Superior temporal gyrus (tissue), 1 donor: ENCODE results near the gene IMMP2L.

Experiments used
- DNase-seq: peaks from one replicate; pipeline ENCODE4 v3.0.0-alpha.2; 2016; ENCODE audit errors: extremely low spot score

Gene IMMP2L

DNA sequence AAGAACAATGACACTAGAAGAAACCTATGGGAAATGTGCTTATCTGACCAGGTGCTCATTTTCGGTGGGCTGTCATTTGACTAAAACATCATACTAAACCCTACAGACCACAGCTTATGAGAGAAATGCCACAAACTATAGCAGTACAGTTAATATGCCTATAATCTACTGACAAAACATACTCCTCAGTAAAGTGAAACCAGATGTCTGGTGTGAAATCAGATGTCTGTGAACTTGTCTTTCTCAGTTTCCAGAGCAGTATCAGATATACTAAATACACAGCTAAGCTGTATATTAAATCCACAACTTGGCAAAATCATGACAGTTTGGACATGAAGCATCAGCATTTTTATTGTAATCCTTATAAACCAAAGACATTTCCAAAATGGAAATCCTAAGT lies 3.3 kb downstream of the IMMP2L start:
- DNase-seq: no peak

DNA sequence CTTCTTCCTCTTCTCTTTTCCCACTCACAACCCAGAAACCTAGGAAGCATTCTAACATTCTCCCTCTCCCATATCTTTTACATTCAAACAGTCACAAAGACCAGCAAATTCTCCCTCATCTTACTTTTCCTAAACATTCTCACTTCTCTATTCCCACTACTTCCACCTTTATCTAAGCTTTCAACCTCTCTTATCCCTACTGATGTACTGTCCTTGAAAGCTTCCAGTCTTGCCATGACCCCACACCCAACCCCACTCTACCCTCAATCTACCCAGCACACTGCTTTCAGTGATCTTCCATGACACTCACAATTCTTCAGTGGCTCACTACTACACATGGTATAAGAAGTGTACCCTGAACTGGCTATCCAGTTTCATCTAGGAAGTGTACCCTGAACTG lies 5.3 kb downstream of the IMMP2L start:
- no peak for DNase-seq

DNA sequence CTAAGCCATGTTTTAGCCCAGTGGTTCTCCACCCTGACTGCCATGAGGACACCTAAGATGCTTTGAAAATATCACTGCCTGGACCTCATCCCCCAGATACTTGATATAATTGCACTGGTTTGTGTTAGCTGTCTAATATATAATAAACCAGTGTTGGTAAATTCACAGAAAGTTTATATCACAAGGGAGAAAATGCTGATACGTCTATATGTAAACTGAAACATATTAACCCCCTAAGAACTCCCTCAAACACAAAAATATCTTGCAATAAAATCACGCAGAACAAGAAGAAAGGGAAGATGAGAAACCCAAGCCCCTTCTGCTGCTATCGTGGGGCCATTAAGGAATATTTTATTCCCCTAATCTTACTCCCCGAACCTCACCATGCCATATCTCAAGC lies 8.2 kb downstream of the IMMP2L start:
- no peak for DNase-seq

DNA sequence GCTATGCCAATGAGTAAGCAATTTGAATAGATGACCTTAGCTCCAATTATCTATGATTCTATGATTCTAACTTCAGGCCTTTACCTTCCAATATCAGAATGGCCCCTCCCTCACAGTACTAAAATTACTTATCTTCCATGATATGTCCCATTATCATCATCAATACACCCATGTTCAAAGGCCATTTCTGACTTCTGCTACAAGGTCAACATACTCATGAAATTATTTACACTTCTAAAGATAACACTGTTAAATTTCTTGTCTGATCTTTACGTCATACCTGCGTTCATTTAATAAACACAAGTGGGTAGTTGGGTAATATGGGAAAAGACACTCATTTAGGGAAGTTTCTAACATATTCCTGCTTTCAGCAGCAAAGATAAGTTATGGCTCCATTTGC lies 21.2 kb downstream of the IMMP2L start:
- DNase-seq: no peak

DNA sequence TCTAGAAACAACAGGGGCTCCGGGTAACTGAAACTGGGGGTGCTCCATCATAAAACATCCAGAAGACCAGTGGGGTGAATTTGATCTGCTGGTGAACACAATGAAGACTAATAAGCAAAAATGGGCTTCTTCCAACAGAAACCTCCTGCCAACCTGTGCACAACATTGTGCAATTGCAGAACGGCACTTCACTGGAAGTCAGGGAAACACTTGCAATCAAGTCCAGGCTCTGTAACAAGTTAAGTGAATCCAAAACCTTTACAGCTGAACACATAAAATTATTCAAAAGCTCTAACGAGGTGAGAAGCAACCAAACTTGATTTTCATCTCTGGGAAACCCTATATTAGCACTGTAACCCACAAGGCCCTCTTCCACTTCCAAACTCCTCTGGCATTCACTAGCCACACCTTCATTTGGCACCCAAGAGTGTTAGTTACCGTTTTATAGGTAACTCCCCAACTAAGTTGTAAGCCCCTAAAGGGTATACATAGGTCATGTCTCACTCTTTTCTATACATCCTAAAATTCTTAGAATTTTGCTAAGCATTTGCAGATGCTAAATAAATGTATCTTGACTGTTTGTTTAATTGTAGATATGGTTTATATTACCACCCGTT lies 22.0 kb downstream of the IMMP2L start:
- no peak for DNase-seq

DNA sequence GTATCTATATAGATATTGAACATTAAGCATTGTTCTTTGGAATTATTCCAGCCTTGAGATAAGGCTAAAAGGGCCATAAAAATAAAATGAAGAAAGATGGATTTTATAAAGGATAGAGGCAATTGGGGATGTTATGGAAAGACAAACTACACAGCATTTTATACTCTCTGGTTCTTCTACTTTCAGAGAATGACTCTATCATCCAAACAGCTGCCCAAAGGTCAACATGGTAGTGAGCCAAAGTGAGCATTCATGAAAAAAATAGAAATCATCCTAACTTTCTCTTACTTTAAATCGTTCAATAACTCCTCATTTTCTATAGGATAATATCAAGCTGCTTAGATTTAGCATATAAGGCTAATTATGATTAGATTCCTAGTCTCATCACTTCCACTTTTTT lies 25.2 kb downstream of the IMMP2L start:
- no peak for DNase-seq

DNA sequence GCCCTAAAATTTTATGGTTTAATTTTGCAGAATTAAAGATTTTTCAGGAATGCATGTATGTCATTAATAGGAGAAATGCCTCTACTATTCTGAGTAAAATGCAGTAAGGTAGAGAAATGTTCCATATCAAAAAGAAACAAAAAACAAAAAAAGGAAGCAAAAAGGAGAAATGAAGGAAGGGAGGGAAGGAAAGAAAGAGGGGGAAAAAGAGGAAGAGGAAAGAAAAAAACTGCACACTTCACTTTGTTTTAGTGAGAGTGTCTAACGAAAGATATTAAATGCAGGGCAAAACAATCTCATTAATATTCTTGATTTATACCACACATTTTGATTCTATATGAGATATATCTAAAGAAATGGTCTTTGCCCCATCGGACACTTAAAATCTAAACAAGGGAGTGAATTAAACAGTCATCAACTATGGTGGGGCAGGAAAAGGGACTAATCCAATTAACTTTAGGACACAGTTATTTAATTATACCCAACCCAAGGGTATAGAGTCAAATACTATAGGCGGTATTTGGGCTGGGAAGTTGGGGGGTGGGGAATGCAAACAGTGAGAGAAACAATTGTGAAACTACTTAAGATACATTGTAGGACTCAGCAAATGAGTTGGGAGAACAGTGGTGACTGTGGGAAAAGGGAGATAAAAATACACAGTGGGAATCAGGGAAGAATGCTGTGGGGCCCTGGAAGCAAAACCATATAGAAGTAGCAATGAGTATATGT lies 27.0 kb downstream of the IMMP2L start:
- no peak for DNase-seq

DNA sequence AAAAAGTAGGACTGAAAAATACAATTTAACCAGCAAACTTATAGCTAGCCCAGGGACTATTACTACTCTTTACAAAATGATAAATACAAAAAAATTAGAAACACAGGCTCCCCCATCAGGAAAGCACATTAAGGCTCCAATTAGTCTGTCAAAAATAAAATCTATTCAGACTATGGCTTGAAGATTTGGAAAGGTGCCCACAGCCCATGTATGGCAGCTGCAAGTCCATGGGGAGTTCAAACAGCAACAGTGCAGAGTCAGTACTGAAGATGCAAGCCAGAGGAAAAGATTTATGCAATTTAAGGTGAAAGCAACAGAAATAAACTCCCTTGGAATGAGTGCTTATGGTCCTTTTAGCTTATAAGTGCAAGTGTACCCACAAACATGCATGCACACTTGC lies 29.7 kb downstream of the IMMP2L start:
- no peak for DNase-seq

DNA sequence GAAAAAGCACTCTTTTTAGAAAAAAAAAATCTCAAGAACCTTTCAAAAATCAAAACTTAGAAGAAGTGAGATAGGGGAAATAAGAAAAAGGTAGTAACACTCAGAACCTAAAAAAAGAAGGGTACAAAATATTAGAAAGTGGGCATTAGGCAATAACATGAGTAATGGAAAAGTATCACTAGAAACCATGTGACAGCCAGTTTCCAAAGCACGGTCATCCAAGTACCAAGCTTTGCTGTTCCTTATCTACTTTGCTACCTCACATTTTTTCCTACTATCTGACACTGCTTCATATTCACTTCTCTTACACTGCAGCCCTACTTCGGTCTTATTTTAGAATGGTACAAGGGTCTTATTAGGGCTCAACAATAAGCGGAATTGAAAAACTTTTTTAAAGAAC lies 30.3 kb downstream of the IMMP2L start:
- no peak for DNase-seq

DNA sequence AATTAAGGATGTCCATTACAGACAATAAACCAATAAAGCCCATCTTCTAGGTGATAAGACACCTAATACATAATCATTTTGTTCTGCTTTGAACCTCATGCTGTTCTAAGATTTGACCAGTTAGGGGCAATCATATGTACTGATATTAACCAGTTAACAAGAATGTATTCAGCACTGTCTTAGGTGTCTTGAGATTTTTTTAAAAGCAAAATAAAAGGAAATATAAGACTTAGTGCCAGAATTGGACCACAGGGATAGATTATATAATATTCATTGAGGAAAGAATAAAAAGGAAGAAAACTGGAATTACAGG lies 32.0 kb downstream of the IMMP2L start:
- no peak for DNase-seq

DNA sequence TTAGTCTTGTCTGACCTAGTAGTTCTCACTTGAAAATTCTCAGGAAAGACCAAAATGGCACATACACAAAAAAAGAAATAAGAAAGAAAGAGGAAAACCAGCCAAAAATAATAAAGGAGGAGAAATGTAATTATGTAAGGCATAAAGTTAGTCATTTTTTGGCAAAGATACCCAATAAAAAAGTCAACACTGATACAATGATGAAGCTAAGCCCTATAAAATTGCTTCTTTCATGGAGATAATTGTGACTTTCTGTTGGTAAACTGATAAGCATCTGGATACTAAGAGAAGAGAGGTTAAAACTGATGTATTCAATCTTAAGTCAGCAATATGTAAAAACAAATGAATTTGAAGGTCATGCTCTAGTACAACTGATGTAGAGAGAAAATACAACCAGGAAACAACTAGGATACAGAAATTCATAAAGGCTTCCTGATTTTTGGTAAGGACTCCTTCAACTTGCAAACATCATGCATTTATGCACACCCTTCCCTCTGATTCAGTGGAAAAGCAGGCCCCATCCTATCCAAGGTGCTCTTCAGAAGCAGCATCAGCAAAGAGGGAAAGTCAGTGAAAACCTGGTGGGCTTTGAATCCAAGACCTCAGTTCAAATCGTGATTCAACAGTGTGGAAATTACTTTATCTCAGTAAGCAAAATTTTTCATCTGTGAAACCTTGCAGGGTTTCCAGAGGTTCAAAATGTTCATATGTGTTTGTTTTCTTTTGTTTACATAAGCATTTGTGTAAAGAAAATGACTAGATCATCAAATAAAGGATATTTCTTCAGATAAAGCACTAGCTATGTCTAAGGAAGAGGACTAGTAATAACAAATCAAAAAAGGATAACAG lies 32.6 kb downstream of the IMMP2L start:
- no peak for DNase-seq

DNA sequence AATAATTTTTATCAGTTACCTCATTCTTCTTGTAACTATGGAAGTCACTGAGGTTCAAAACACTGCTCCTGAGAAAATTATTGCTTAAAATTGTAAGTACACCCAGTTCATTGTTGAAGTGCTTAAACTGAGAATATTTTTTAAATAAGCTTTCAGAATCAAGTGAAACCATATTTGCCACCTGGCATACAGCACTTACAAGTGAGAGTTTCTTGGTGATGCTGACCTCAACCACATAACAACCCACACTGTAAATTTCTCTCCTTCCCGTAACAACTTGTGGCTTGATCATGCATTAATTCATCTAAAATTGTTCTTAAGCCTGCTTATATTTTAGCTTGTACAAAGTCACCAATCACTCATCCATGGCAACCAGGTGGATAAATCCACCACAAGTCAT lies 34.0 kb downstream of the IMMP2L start:
- DNase-seq: no peak

DNA sequence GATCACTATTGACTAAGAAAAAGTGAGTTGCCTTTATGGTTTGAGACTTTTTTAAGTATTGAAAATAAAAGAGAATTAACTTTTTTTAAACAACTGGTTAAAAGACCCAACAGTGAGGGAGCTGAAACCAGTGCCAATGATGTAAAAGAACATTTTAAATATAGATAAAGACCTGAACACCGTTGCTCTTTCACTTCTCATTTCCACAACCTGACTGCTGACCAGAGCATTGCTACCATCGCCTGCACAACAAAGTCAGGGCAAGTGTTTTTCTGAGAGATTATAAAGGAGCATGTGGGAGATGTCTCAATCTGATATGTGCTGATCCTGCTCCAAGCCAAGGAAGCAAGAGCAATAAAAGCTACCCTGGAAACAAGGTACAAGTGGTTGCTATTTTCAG lies 34.7 kb downstream of the IMMP2L start:
- DNase-seq: no peak

DNA sequence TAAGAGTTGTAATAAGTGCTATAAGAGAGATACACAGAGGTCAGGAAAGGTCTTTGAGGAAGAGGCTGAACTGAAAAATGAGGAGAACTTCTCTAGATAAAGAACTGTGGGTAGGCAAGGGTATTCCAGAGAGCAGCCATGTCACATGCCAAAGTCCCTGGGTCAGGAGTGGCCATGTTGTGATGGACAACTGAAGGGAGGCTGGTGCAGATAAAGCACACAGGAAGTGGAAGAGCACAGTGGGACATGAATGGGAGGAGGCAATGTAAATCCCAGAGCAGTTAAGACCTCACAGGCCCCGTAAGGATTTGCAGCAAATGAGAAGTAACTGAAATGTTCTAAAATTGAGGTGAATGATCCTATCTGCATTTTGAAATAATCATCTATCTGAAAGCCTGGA lies 37.2 kb downstream of the IMMP2L start:
- no peak for DNase-seq

DNA sequence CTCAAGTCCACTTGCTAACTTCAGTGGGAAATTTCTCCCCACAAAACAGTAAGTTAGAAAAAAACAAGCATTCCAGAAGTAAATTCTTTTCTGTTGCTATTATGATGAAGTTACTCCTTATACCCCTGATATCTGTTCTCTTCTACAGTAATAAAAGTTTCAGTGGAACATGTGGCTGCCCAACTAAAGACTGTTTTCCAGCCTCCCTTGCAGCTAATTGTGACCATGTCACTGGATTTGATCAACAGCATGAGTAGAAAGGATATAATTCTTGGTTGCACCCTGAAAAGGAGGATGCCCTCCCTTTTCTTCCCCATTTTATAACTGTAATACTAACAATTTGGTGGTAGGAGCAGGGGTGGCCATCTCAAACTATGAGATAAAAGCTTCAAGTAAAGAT lies 40.6 kb downstream of the IMMP2L start:
- no peak for DNase-seq

DNA sequence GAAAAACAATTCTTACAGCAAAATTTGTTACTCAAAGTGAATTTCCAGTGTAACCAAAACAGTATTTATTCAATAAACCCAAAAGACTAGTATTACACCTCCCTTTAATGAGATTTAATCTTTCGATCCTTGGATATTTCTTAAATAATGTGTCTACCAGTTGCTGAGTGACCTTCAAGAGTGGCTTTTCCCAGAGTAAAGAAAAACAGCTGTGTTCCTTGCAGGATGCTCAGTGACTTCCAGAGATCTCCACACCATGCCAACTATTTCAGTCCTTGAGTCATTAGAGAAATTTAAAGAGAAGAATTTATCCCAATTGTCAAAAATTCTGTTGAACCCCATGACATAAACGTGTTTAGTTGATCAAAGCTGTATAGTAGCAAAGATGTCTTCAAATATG lies 44.0 kb downstream of the IMMP2L start:
- no peak for DNase-seq

DNA sequence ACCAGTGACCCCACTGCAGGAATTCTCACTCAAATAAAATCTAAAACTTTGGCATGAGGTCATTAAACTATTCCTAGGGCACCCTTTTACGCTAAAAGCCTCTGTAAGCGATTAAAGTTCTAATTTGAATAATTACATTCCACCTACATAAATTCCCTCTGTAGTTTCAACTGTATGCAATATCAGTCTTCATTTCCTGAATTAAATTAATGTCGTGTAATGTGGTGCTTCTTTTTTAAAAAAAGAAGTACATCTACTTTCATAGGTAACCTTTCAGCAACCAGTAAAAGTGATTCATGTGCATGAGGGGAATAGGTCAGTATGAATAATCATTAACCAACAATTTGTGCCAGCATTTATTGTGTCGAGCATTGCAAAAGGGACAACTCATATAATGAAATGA lies 44.7 kb downstream of the IMMP2L start:
- DNase-seq: no peak

DNA sequence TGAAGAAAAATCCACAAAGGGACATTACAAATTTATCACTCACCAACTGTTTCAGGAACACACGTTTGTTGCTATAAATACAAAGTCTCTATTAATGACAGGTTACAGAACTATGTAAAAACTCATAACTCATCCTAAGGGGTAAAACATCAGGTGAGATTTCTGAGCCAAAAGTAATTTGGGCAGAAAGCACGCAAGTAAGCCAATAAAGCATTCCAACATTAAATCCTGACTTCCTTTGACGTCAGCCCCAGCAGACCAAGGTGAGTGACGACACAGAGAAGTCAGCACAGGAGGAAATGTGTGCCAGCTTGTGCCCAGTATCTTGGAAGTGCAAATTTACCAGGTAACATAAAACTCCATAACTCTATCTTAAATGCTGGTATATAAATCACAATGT lies 45.7 kb downstream of the IMMP2L start:
- DNase-seq: no peak

DNA sequence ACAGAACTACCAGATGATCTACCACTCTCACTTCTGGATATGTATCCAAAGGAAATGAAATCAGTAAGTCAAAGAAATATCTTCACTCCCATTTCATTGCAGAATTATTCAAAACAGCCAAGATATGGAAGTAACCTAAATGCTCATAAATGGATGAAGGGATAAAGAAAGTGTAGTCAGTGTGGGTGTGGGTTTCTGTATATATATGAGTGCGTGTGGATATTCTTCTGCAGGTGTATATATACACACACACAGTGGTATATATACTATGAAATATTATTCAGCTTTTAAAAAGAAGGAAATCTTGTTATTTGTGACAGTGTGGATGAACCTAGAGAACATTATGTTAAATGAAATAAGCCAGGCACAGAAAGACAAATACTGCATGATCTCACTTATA lies 48.7 kb downstream of the IMMP2L start:
- no peak for DNase-seq

DNA sequence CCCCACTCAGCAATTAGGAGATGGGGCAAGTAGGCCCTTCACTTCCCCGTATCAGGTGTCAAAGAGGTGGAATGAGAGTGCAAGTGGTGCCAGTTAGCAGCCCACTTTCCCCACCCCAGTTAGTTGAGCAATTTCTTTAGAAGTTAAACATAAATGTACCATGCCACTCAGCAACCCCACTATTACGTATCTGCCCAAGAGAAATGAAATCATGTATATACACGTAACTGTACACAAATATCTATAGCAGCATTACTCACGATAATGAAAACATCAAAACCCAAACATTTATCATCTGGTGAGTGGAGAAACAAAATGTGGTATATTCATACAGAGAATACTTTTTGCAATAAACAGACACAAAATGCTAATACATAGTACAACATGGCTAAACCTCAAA lies 50.4 kb downstream of the IMMP2L start:
- no peak for DNase-seq

DNA sequence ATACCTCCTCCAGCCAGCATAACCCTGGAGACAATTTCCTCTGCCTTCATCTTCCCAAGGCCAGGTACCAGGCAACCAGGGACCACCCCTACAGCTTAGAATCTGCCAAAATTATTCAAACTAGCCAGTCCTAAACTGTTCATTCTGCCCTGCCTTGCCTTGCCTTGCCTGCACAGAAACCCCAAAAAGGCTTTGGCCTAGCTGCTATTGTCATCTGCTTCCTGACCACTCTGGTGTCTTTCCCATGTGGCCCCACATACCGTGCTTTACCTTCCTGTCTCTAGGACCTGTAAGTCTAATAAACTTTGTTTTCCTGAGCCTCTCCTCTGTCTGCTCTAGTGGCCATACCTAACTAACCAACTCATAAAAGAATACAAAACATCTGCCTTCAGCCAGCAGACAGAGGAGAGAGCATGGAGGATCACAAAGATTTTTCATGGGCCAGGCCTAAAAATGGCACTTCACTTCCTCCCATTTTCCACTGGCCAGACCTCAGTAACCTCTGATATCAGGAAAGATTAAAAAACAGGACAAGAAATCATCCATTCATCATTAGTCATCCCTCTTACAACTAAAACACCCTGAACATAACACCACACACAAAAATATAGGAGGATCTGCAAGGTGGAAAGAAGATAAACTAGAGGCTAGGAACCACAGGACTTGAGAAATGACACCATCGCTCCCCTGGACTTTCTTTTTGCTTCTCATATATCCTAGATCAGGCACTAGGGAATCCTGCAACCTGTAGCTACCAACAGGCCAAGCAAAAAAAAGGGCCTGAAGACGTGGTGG lies 51.5 kb downstream of the IMMP2L start:
- DNase-seq: no peak

DNA sequence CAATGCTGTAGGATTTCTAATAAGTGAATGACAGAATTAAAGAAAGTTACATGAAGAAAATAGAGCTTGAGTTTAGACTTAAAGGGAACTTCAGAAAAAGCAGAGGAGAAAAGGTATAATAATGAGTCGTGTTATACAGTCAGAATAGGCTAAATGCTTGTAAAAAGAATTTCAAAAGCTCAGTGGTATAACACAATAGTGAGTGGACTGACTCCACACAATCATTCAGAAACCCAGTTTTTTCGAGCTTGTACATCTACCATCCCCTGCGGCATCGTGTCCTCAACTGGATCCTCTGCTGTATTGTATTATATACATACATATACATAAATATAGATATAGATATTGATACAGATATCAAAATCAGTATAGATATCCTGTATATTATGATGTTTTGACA lies 52.2 kb downstream of the IMMP2L start:
- DNase-seq: no peak
